Measurements from ENCODE around the gene OR2T1.

Gene OR2T1

GRCh38 chr1:248402748-248403147 is at the start of gene OR2T1:
TSS of gene OR2T1 (plus strand) at chr1:248403048. CDS start at chr1:248406148, 3,100 bp downstream.
- DNase-seq (ENCODE audit: low read depth), result no peak
- TF ChIP-seq CTCF (IDR thresholded peaks at IDR 0.05; ENCODE audit: control insufficient read depth, insufficient read depth, low read depth, low read length, missing control alignments), result no peak
- no peak within 1 kb of the TSS for H3K4me3 ChIP-seq (ENCODE audit: control insufficient read depth, low read depth, low read length)

- TF ChIP-seq CTCF (IDR thresholded peaks at IDR 0.05; ENCODE audit: control insufficient read depth, insufficient read depth, low read depth, low read length, missing control alignments), result no peak
- H3K4me3 ChIP-seq (ENCODE audit: control insufficient read depth, low read depth, low read length), result no peak overlapping the region
- DNase-seq (ENCODE audit: low read depth), result no peak
Observed at GRCh38 chr1:248359415-248359814, 43.4 kb upstream of the OR2T1 start.

GRCh38 chr1:248361121-248361715 is 41.6 kb upstream of the OR2T1 start, which contains the start of gene OR2T4:
TSS of gene OR2T4 (plus strand) at chr1:248361665. CDS start at chr1:248361665, 0 bp downstream.
- no peak for DNase-seq (ENCODE audit: low read depth)
- TF ChIP-seq CTCF (IDR thresholded peaks at IDR 0.05; ENCODE audit: control insufficient read depth, insufficient read depth, low read depth, low read length, missing control alignments), result no peak
- no peak within 1 kb of the TSS for H3K4me3 ChIP-seq (ENCODE audit: control insufficient read depth, low read depth, low read length)

GRCh38 chr1:248366609-248367008 is 36.2 kb upstream of the OR2T1 start:
- no peak for TF ChIP-seq CTCF (IDR thresholded peaks at IDR 0.05; ENCODE audit: control insufficient read depth, insufficient read depth, low read depth, low read length, missing control alignments)
- no peak overlapping the region for H3K4me3 ChIP-seq (ENCODE audit: control insufficient read depth, low read depth, low read length)
- DNase-seq (ENCODE audit: low read depth), result no peak

GRCh38 chr1:248372394-248372793 is 30.5 kb upstream of the OR2T1 start:
- H3K4me3 ChIP-seq (ENCODE audit: control insufficient read depth, low read depth, low read length), result no peak overlapping the region
- no peak for DNase-seq (ENCODE audit: low read depth)
- no peak for TF ChIP-seq CTCF (IDR thresholded peaks at IDR 0.05; ENCODE audit: control insufficient read depth, insufficient read depth, low read depth, low read length, missing control alignments)

GRCh38 chr1:248373761-248374160 is 29.1 kb upstream of the OR2T1 start:
- no peak for DNase-seq (ENCODE audit: low read depth)
- TF ChIP-seq CTCF (IDR thresholded peaks at IDR 0.05; ENCODE audit: control insufficient read depth, insufficient read depth, low read depth, low read length, missing control alignments), result no peak
- no peak overlapping the region for H3K4me3 ChIP-seq (ENCODE audit: control insufficient read depth, low read depth, low read length)
